Smooth muscle cell (in vitro differentiated cells): Measurements from ENCODE around the gene CLDN9. TPM values are rescaled to one million over a fixed set of nuclear protein-coding genes. Genes with fewer than 3 reads are reported as not detected.
A peak's percentile ranks its signal among the peaks of the same experiment; 100 is the strongest.

Experiments
- DNase-seq: peaks from one replicate; lab custom pipeline; 2025; ENCODE audit not compliant: unreplicated experiment; lab: John Stamatoyannopoulos, UW
- H2AFZ ChIP-seq: fragments of 200-600 bp; sonication (generic); 2 replicates; pipeline ENCODE4 v1.6.0; 2016; ENCODE audit warnings: antibody characterized with exemption, low read depth, mild to moderate bottlenecking
- H3F3A ChIP-seq: fragments of 200-600 bp; sonication (generic); 2 replicates; pipeline ENCODE4 v1.6.0; 2017; ENCODE audit warnings: antibody characterized with exemption, low read depth
- H3K27ac ChIP-seq: fragments of 200-600 bp; sonication (generic); 2 replicates; pipeline ENCODE4 v1.5.1; 2016; ENCODE audit warnings: low read depth, mild to moderate bottlenecking
- H3K27me3 ChIP-seq: fragments of 200-600 bp; sonication (generic); 2 replicates; pipeline ENCODE4 v1.6.1; 2016; ENCODE audit warnings: low read depth, mild to moderate bottlenecking
- H3K36me3 ChIP-seq: fragments of 200-600 bp; sonication (generic); 2 replicates; pipeline ENCODE4 v1.5.1; 2016; ENCODE audit warnings: low read depth
- H3K4me1 ChIP-seq: fragments of 200-600 bp; sonication (generic); 2 replicates; pipeline ENCODE4 v1.5.1; 2016; ENCODE audit warnings: low read depth
- H3K4me2 ChIP-seq: fragments of 200-600 bp; sonication (generic); 2 replicates; pipeline ENCODE4 v1.6.0; 2016; ENCODE audit warnings: mild to moderate bottlenecking
- H3K4me3 ChIP-seq: fragments of 200-600 bp; sonication (generic); 2 replicates; pipeline ENCODE4 v1.5.1; 2016; ENCODE audit warnings: mild to moderate bottlenecking
- H3K79me2 ChIP-seq: fragments of 200-600 bp; sonication (generic); 2 replicates; pipeline ENCODE4 v1.6.0; 2016; ENCODE audit warnings: low read depth, mild to moderate bottlenecking
- H3K9ac ChIP-seq: fragments of 200-600 bp; sonication (generic); 2 replicates; pipeline ENCODE4 v1.6.0; 2016; ENCODE audit warnings: low read depth
- H3K9me3 ChIP-seq: fragments of 200-600 bp; sonication (generic); replicated peaks from 2 replicates; pipeline ENCODE4 v1.5.1; 2016; ENCODE audit warnings: low read depth
- H4K20me1 ChIP-seq: fragments of 200-600 bp; sonication (generic); 2 replicates; pipeline ENCODE4 v1.6.0; 2016; ENCODE audit warnings: low read depth
- WGBS: methylation state at CpG from one replicate; pipeline ENCODE4 v1.1.7; 2016; ENCODE audit warnings: low lambda C conversion rate; 5-methylcytosine and 5-hydroxymethylcytosine counted together
- polyA plus RNA-seq: library from polyadenylated mRNA; unstranded; fragments of >200 nt; fragmentation: Nextera tagmentation; extraction: Ambion mirVana; gene quantifications from 2 replicates; pipeline ENCODE4 v1.2.1, GENCODE V29; 2016
- total RNA-seq: library from RNA; depleted of rRNA; stranded (reverse); fragments of >200 nt; gene quantifications from 2 replicates; pipeline ENCODE4 v1.2.3, GENCODE V29; 2014
- TF ChIP-seq, protein P1 (sequence below): fragments of 200-600 bp; sonication (generic); IDR thresholded peaks from 2 replicates; pipeline ENCODE4 v1.5.1; 2017; ENCODE audit warnings: borderline replicate concordance, mild to moderate bottlenecking, antibody characterized with exemption; ENCODE audit not compliant: insufficient read depth, poor library complexity, severe bottlenecking

CLDN9 gene
- total and polyA plus RNA-seq, 2 experiments from 2014 or later, result 0.81 to 1.8 TPM

DNA sequence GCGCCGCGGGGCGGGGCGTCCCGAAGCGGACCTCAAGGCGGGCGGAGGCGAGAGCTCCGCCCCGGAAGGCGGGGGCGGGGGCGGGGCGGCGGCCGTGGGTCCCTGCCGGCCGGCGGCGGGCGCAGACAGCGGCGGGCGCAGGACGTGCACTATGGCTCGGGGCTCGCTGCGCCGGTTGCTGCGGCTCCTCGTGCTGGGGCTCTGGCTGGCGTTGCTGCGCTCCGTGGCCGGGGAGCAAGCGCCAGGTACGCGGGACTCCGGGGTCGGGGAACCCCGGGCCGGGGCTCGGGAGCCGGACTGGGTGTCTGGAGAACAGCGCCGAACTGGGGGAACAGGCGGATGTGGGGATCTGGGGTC, 7.5 kb downstream of the CLDN9 start, which contains the start of gene TNFRSF12A:
TNFRSF12A (plus strand) TSS at position 122 of the 357 bp plus-strand sequence; CDS start at position 152, 30 bp downstream.
- Histone ChIP-seq H3K27me3 (no peaks in the 10 kb centered on the region), H3K79me2 (no peaks in the 10 kb centered on the region), H2AFZ (no peak within 1 kb of the TSS), H3K9me3 (no peaks in the 10 kb centered on the region), H3K9ac (peak within 1 kb of the TSS; percentile 99), H3K36me3 (no peaks in the 10 kb centered on the region), H3K4me3 (peak within 1 kb of the TSS; percentile 86), H3F3A (peaks cover 16% of the 10 kb centered on the region), H3K4me1 (peaks cover 21% of the 10 kb centered on the region), H4K20me1 (peaks cover 28% of the 10 kb centered on the region), H3K27ac (peak within 1 kb of the TSS; percentile 100), H3K4me2 (peak within 1 kb of the TSS; percentile 93)
- WGBS, result 0% methylated on average over 25 of the region's 49 CpGs
- TF ChIP-seq, protein P1, sequence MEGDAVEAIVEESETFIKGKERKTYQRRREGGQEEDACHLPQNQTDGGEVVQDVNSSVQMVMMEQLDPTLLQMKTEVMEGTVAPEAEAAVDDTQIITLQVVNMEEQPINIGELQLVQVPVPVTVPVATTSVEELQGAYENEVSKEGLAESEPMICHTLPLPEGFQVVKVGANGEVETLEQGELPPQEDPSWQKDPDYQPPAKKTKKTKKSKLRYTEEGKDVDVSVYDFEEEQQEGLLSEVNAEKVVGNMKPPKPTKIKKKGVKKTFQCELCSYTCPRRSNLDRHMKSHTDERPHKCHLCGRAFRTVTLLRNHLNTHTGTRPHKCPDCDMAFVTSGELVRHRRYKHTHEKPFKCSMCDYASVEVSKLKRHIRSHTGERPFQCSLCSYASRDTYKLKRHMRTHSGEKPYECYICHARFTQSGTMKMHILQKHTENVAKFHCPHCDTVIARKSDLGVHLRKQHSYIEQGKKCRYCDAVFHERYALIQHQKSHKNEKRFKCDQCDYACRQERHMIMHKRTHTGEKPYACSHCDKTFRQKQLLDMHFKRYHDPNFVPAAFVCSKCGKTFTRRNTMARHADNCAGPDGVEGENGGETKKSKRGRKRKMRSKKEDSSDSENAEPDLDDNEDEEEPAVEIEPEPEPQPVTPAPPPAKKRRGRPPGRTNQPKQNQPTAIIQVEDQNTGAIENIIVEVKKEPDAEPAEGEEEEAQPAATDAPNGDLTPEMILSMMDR, result no peak
- peak; percentile 57 for DNase-seq

DNA sequence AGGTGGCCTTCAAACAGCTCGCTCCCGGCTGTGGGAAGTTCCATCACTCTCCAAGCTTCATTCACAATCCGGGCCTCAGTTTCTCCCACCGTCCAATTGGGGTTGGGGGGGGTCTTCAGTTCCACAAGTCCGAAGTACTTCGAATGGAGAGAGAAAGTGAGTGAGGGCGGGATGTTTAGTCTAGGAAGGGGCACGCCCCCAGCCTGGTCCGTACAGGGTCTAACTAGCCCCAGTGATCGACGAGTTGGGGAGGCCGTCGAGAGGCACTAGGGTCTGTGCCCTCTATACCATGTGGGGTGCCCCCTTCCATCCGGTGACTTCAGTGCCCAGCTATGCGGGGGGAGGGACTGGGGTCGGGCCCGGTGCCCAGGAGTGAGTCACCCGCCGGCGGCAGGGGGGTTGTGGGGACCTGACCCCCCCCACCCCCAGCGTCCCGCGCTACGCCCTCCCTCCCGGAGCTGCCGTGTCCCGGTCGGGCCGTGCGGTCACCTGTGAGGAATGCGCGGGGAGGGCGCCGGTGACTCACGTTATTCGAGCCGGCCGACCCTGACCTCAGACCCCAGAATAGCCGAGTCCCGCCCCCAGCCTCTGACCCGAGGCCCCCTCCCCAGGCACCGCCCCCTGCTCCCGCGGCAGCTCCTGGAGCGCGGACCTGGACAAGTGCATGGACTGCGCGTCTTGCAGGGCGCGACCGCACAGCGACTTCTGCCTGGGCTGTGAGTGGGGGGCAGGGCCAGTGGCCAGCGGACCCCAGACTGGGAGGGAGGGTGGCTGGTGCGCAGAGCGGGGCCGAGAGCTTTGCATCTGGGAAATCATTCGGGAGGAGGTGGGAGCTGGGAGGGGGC, 8.1 kb downstream of the CLDN9 start:
- WGBS, result 1% methylated on average over 37 of the region's 57 CpGs
- no peaks in the 10 kb centered on the region for H3K36me3 ChIP-seq

DNA sequence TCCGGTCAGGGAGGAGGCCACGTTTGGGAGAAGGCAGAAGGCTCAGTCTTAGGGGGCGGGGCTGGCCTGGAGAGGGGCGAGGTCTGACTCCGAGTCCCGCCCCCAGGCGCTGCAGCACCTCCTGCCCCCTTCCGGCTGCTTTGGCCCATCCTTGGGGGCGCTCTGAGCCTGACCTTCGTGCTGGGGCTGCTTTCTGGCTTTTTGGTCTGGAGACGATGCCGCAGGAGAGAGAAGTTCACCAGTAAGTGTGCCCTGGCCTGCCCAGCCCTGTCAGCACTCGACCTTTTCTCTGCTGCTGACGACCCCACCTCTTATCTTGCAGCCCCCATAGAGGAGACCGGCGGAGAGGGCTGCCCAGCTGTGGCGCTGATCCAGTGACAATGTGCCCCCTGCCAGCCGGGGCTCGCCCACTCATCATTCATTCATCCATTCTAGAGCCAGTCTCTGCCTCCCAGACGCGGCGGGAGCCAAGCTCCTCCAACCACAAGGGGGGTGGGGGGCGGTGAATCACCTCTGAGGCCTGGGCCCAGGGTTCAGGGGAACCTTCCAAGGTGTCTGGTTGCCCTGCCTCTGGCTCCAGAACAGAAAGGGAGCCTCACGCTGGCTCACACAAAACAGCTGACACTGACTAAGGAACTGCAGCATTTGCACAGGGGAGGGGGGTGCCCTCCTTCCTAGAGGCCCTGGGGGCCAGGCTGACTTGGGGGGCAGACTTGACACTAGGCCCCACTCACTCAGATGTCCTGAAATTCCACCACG, 8.9 kb downstream of the CLDN9 start:
- peak overlapping the region; percentile 86 for H3K4me3 ChIP-seq
- no peak overlapping the region for H2AFZ ChIP-seq
- H3K79me2 ChIP-seq, result no peaks in the 10 kb centered on the region
- H3K27me3 ChIP-seq, result no peaks in the 10 kb centered on the region
- peaks cover 38% of the 10 kb centered on the region for H4K20me1 ChIP-seq
- peak overlapping the region; percentile 93 for H3K4me2 ChIP-seq
- H3K4me1 ChIP-seq, result peaks cover 21% of the 10 kb centered on the region
- TF ChIP-seq, protein P1, result peak; percentile 30
- H3K9me3 ChIP-seq, result no peaks in the 10 kb centered on the region
- DNase-seq, result peak; percentile 71
- H3K27ac ChIP-seq, result peak overlapping the region; percentile 100
- H3F3A ChIP-seq, result peaks cover 12% of the 10 kb centered on the region
- no peaks in the 10 kb centered on the region for H3K36me3 ChIP-seq
- peak overlapping the region; percentile 99 for H3K9ac ChIP-seq
- WGBS, result 0% methylated on average over 19 of the region's 25 CpGs

More for the DNA sequence above, 8.1 kb downstream of the CLDN9 start:
- H4K20me1 ChIP-seq, result peaks cover 34% of the 10 kb centered on the region
- H3K27me3 ChIP-seq, result no peaks in the 10 kb centered on the region
- TF ChIP-seq, protein P1, result no peak
- H3K79me2 ChIP-seq, result no peaks in the 10 kb centered on the region
- no peak overlapping the region for H2AFZ ChIP-seq
- peak overlapping the region; percentile 100 for H3K27ac ChIP-seq
- peak overlapping the region; percentile 93 for H3K4me2 ChIP-seq
- H3K9me3 ChIP-seq, result no peaks in the 10 kb centered on the region
- H3F3A ChIP-seq, result peaks cover 16% of the 10 kb centered on the region
- H3K4me3 ChIP-seq, result peak overlapping the region; percentile 86
- peaks cover 21% of the 10 kb centered on the region for H3K4me1 ChIP-seq
- DNase-seq, result peak; percentile 75
- peak overlapping the region; percentile 99 for H3K9ac ChIP-seq
